A549 treated with GW870086 at 1 μM for 4 hours (cell line): ENCODE results near the gene PPP1R3G. TPM values are rescaled to one million over a fixed set of nuclear protein-coding genes. Genes with fewer than 3 reads are reported as not detected.

Experiments used
- total RNA-seq: library from RNA; stranded (reverse); fragments of 200-300 nt; extraction: Qiagen RNA extraction; gene quantifications from 5 replicates; pipeline ENCODE4 v1.2.3, GENCODE V29; 2022; ENCODE audit warnings: low read depth

The PPP1R3G gene
- 1.6 to 2.4 TPM (median 2.0 TPM) in 5 replicates for total RNA-seq

DNA sequence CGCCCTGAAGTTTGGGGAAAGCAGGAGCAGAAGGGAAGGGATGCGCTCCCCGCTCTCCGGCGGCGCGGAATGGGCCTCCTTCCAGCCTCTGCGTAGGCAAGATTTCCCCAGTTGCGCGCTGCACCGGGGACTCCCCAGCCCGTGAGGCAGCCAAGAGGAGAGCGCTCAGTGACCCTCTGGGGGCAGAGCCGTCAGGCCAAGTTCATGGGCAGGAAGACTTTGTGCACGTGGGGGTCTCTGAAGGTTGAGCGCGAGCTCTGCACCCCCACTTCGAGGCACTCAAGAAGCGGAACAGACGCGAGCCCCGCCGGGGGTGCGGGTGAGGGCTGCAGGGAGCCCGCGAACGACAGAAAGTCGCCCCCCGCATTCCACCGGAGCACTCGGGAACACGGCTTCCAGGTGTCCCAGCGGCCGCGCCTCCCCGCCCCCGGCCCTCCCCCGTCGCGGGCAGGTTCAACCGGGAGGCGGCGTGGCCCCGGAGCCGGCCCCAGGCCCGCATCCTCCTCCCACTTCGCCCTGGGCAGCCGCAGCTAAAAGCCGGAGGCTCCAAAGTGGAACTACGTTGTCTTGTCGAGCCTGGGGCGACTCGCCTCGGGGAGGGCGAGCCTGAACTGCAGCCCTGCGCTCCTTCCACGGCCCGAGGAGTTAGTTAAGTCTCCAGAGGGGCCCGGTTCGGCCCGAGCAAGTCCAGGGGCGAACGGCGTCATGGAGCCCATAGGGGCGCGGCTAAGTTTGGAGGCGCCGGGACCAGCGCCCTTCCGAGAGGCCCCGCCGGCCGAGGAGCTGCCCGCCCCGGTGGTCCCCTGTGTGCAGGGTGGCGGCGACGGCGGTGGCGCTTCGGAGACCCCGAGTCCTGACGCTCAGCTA, at the start of gene PPP1R3G:
Gene PPP1R3G (plus strand): TSS at position 561 of the 867 bp plus-strand sequence. CDS start 145 bp downstream, at position 706.

Other genes with a start within 250 kb of the PPP1R3G start
- gene RPP40, start 81.3 kb upstream of the PPP1R3G start, total RNA-seq: 22.9 to 32.8 TPM (median 25.2 TPM) in 5 replicates
- gene LYRM4, start 175.6 kb downstream of the PPP1R3G start, total RNA-seq: 28.4 to 35.6 TPM (median 32.8 TPM) in 5 replicates
- 9.6 to 11.5 TPM (median 10.3 TPM) in 5 replicates for gene FARS2, start 176.2 kb downstream of the PPP1R3G start, total RNA-seq